Measurements from ENCODE around the gene CDCA7. TPM values are rescaled to one million over a fixed set of nuclear protein-coding genes. Genes with fewer than 3 reads are reported as not detected.

CDCA7 gene
- total RNA-seq, 4 donors from 2014 or later: 1.1 to 3.3 (median 1.4) TPM; not detected in 1

DNA sequence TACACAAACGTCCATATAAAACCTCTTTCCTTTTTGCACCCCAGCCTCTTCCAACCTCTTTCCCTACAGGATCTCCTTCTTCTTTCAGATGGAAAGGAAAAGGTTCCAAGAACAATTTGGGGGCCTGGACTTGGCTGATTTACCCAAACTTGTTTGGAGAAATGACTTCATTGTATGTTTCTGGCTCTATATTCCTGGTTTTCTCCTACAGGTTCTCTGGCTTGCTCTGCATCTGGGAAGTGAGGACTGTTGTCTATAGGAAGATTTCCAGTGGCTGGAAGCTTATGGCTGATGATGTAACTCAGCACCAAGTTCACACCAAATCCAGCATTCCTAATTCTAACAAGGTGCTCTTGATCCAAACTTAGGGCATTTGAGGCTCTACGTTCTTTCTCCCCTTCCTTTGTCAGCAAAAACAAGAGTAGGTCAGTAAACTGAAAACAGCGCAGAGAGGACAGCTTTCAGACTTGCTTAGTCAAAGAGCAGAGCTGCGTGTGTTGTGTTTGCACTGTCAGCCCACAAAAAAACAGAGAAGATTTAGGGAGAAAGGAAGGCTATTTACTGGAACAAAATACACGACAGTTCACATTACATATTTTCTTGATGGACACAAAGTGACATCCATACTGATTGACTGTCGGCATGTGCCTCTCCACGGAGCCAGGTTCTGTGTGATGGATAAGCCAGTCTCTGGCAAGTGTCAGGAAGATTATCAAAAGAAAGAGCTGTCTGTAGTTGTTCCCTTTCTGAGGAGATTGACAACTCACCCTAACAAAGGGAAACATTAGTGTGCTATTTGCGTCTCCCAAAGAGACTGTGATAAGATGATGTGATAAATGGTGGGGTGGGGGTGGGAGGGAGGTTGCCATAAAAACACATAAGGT lies 39.7 kb downstream of the CDCA7 start:
- intact Hi-C loops (cut with DNase I; ENCODE audit: low total_unique reads): no loop called here
- peaks cover 0 to 6% (median 0%) of the 10 kb centered on the region in 3 donors for H3K27me3 ChIP-seq
- no peaks in the 10 kb centered on the region for H3K36me3 ChIP-seq
- H3K27ac ChIP-seq: no peak overlapping the region
- H3K4me1 ChIP-seq: peaks cover 0 to 4% of the 10 kb centered on the region in 2 donors
- no peak overlapping the region for H3K4me3 ChIP-seq
- in situ Hi-C loops (cut with MboI; ENCODE audit: low sequenced_read_pairs in 4 of 4): no loop called here
- TF ChIP-seq POLR2A (IDR thresholded peaks at IDR 0.05): no peak
- TF ChIP-seq CTCF (IDR thresholded peaks at IDR 0.05 in 4 of 5, conservative IDR thresholded peaks at IDR 0.05 in 1 of 5): no peak
- no peak for ATAC-seq
- H3K9me3 ChIP-seq: no peaks in the 10 kb centered on the region
- no peak for DNase-seq

- no peak for DNase-seq
- ATAC-seq: no peak
- Histone ChIP-seq H3K36me3 (no peaks in the 10 kb centered on the region), H3K27ac (no peak overlapping the region), H3K4me3 (no peak overlapping the region), H3K27me3 (peaks cover 0 to 6% (median 0%) of the 10 kb centered on the region in 3 donors), H3K4me1 (peaks cover 0 to 7% of the 10 kb centered on the region in 2 donors), H3K9me3 (no peaks in the 10 kb centered on the region)
- TF ChIP-seq POLR2A (IDR thresholded peaks at IDR 0.05): no peak
- TF ChIP-seq CTCF (IDR thresholded peaks at IDR 0.05 in 4 of 5, conservative IDR thresholded peaks at IDR 0.05 in 1 of 5): no peak
- intact Hi-C loops (cut with DNase I; ENCODE audit: low total_unique reads) (no loop called here), in situ Hi-C loops (cut with MboI; ENCODE audit: low sequenced_read_pairs in 4 of 4) (no loop called here)
Observed at GRCh38 chr2:173395567-173396351, 41.1 kb downstream of the CDCA7 start.

DNA sequence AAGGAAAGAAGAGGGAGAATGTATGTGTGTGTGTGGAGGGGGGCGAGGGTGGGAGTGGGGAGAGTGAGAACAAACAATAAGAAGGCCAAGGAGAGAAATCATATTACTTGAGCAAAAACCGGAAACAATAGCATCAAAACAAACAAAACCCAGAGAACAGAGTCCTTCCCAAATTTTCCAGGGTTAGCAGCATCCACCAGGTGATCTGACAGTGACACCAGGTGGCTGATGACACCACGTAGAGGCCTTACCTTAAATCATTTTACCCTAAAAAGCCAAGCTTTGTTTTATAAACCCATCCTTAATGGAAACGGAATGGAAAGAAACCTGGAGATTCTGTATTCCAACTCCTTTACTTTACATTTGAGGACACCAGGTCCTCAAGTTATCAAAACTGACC lies 42.9 kb downstream of the CDCA7 start:
- in situ Hi-C loops (cut with MboI; ENCODE audit: low sequenced_read_pairs in 4 of 4) (no loop called here), intact Hi-C loops (cut with DNase I; ENCODE audit: low total_unique reads) (loop anchor here (1.0 kb wide), 1 partner anchor 420 kb away; no protein-coding TSS in a partner anchor)

DNA sequence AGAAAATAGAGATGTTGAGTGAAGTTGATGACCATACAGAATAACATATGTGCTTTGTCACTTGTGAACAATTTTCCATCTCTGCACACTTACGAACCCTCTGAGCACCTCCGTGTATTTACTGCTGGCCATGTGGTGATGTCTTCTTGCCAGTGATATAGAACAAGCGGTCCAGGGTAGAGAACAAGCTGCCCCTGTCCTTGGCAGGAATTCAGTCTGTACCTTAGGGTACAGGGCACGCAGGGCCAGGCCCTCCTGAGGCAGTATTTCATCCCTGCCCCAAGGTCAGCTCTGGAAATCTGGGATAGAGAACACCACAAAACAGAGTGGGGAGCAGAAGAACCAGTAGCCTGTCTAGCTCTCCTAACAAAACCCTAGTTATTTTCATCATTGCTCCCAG lies 44.6 kb downstream of the CDCA7 start:
- Histone ChIP-seq H3K27ac (no peak overlapping the region), H3K27me3 (peaks cover 0 to 6% (median 0%) of the 10 kb centered on the region in 3 donors), H3K9me3 (no peaks in the 10 kb centered on the region), H3K36me3 (no peaks in the 10 kb centered on the region), H3K4me3 (no peak overlapping the region), H3K4me1 (peaks cover 3 to 13% of the 10 kb centered on the region in 2 donors)
- in situ Hi-C loops (cut with MboI; ENCODE audit: low sequenced_read_pairs in 4 of 4) (no loop called here), intact Hi-C loops (cut with DNase I; ENCODE audit: low total_unique reads) (no loop called here)
- no peak for DNase-seq
- ATAC-seq: no peak
- TF ChIP-seq POLR2A (IDR thresholded peaks at IDR 0.05): no peak

More for the DNA sequence above, 42.9 kb downstream of the CDCA7 start:
- DNase-seq: no peak
- Histone ChIP-seq H3K4me3 (no peak overlapping the region), H3K27me3 (peaks cover 0 to 6% (median 0%) of the 10 kb centered on the region in 3 donors), H3K9me3 (no peaks in the 10 kb centered on the region), H3K36me3 (no peaks in the 10 kb centered on the region), H3K27ac (no peak overlapping the region), H3K4me1 (peaks cover 3 to 13% of the 10 kb centered on the region in 2 donors)
- no peak for TF ChIP-seq POLR2A (IDR thresholded peaks at IDR 0.05)
- TF ChIP-seq CTCF (IDR thresholded peaks at IDR 0.05 in 4 of 5, conservative IDR thresholded peaks at IDR 0.05 in 1 of 5): peak in 1 of 5 experiments; percentile 12
- ATAC-seq: no peak
